Measurements from ENCODE around the gene RGCC. TPM values are rescaled to one million over a fixed set of nuclear protein-coding genes. Genes with fewer than 3 reads are reported as not detected.

Gene RGCC
- total and polyA plus RNA-seq, 8 donors: 4.6 to 58.3 (median 28.7) TPM

GRCh38 chr13:41488124-41488523 lies 30.8 kb downstream of the RGCC start:
- Histone ChIP-seq H3K4me1 (peaks cover 0 to 6% (median 2%) of the 10 kb centered on the region in 4 donors), H3K9me3 (peaks cover 0 to 8% (median 0%) of the 10 kb centered on the region in 4 donors), H3K36me3 (no peaks in the 10 kb centered on the region), H3K27ac (no peak overlapping the region), H3K4me3 (no peak overlapping the region), H3K27me3 (no peaks in the 10 kb centered on the region)
- 91 to 100% (median 95%) methylated on average over 2 of the region's 2 CpGs for WGBS, 5 donors
- no peak for TF ChIP-seq EP300 (IDR thresholded peaks at IDR 0.05)
- TF ChIP-seq POLR2AphosphoS5 (IDR thresholded peaks at IDR 0.05): no peak
- TF ChIP-seq POLR2A (IDR thresholded peaks at IDR 0.05): no peak
- no peak for TF ChIP-seq CTCF (IDR thresholded peaks at IDR 0.05)
- intact Hi-C loops (cut with DNase I; ENCODE audit: low total_unique reads): no loop called here
- no peak for DNase-seq

- Histone ChIP-seq H3K27me3 (no peaks in the 10 kb centered on the region), H3K27ac (no peak overlapping the region), H3K9me3 (no peaks in the 10 kb centered on the region), H3K36me3 (no peaks in the 10 kb centered on the region), H3K4me3 (no peak overlapping the region), H3K4me1 (peaks cover 0 to 13% (median 6%) of the 10 kb centered on the region in 4 donors)
- TF ChIP-seq EP300 (IDR thresholded peaks at IDR 0.05) (no peak), POLR2AphosphoS5 (IDR thresholded peaks at IDR 0.05) (no peak), POLR2A (IDR thresholded peaks at IDR 0.05) (no peak), CTCF (IDR thresholded peaks at IDR 0.05) (no peak)
- WGBS, 5 donors: 88 to 94% (median 91%) methylated on average over 3 of the region's 3 CpGs
- intact Hi-C loops (cut with DNase I; ENCODE audit: low total_unique reads): no loop called here
- DNase-seq: no peak
Measured at GRCh38 chr13:41490371-41491015, 33.1 kb downstream of the RGCC start.

- TF ChIP-seq POLR2A (IDR thresholded peaks at IDR 0.05) (no peak), EP300 (IDR thresholded peaks at IDR 0.05) (no peak), POLR2AphosphoS5 (IDR thresholded peaks at IDR 0.05) (no peak), CTCF (IDR thresholded peaks at IDR 0.05) (no peak)
- Histone ChIP-seq H3K36me3 (no peaks in the 10 kb centered on the region), H3K27ac (no peak overlapping the region), H3K4me3 (no peak overlapping the region), H3K9me3 (no peaks in the 10 kb centered on the region), H3K27me3 (no peaks in the 10 kb centered on the region), H3K4me1 (peaks cover 0 to 22% (median 7%) of the 10 kb centered on the region in 4 donors)
- DNase-seq: no peak
- intact Hi-C loops (cut with DNase I; ENCODE audit: low total_unique reads): no loop called here
Measured at GRCh38 chr13:41491436-41491835, 34.1 kb downstream of the RGCC start.

- peak overlapping the region in 3 of 5 donors; percentile 12 to 66 (median 56) for H3K27ac ChIP-seq
- peak in 1 of 2 donors; percentile 38 for DNase-seq
Measured at GRCh38 chr13:41492432-41493260, 35.3 kb downstream of the RGCC start.

More at GRCh38 chr13:41492432-41493260, 35.3 kb downstream of the RGCC start:
- intact Hi-C loops (cut with DNase I; ENCODE audit: low total_unique reads): no loop called here
- Histone ChIP-seq H3K27me3 (no peaks in the 10 kb centered on the region), H3K4me1 (peaks cover 0 to 24% (median 7%) of the 10 kb centered on the region in 4 donors), H3K9me3 (no peaks in the 10 kb centered on the region), H3K4me3 (no peak overlapping the region), H3K36me3 (no peaks in the 10 kb centered on the region)
- WGBS, 5 donors: 58 to 72% (median 67%) methylated on average over 4 of the region's 4 CpGs
- TF ChIP-seq EP300 (IDR thresholded peaks at IDR 0.05) (no peak), POLR2A (IDR thresholded peaks at IDR 0.05) (no peak), POLR2AphosphoS5 (IDR thresholded peaks at IDR 0.05) (no peak), CTCF (IDR thresholded peaks at IDR 0.05) (no peak)

All from stomach (tissue), 9 donors.